Measurements from ENCODE around the gene SPINK8.
"Not testable (repeated sequence)": the region's sequence is repeated elsewhere in the genome, so short reads cannot be mapped to it uniquely, and the experiment has no call there.

Gene SPINK8

GRCh38 chr3:48338635-48339034 is 5.2 kb upstream of the SPINK8 start:
- ATAC-seq (ENCODE audit: insufficient read depth, low read depth) (no peak), DNase-seq (peak; percentile 9)
- Histone ChIP-seq H3K9me3 (ENCODE audit: insufficient read depth, low read length, severe bottlenecking) (no peaks in the 10 kb centered on the region), H3K27ac (ENCODE audit: low read length) (no peak overlapping the region), H3K4me2 (ENCODE audit: insufficient read depth, low read length) (no peak overlapping the region), H4K20me1 (ENCODE audit: insufficient read depth, low read length) (no peaks in the 10 kb centered on the region), H2AFZ (ENCODE audit: low read depth, low read length) (no peak overlapping the region), H3K4me1 (ENCODE audit: insufficient read depth, low read length) (no peaks in the 10 kb centered on the region), H3K27me3 (ENCODE audit: insufficient read depth, low read length, poor library complexity) (no peaks in the 10 kb centered on the region), H3K9ac (ENCODE audit: low read depth, low read length) (no peak overlapping the region), H3K4me3 (ENCODE audit: low read depth in 1 of 2, low read length in 2 of 2) (no peak overlapping the region), H3K79me2 (ENCODE audit: insufficient read depth, low read length) (no peaks in the 10 kb centered on the region), H3K36me3 (ENCODE audit: insufficient read depth, low read length) (no peaks in the 10 kb centered on the region)
- TF ChIP-seq EZH2 (IDR thresholded peaks at IDR 0.05; ENCODE audit: borderline replicate concordance, low read depth, low read length, severe bottlenecking) (no peak), CTCF (IDR thresholded peaks at IDR 0.05; ENCODE audit: borderline replicate concordance, extremely low read depth, low read length, poor library complexity, severe bottlenecking) (no peak)

GRCh38 chr3:48337536-48337935 is 4.1 kb upstream of the SPINK8 start:
- not testable (repeated sequence) for H3K4me3 ChIP-seq (ENCODE audit: low read depth in 1 of 2, low read length in 2 of 2); ATAC-seq (ENCODE audit: insufficient read depth, low read depth); H3K9me3 ChIP-seq (ENCODE audit: insufficient read depth, low read length, severe bottlenecking); H3K9ac ChIP-seq (ENCODE audit: low read depth, low read length); H3K27me3 ChIP-seq (ENCODE audit: insufficient read depth, low read length, poor library complexity); H3K4me1 ChIP-seq (ENCODE audit: insufficient read depth, low read length); H2AFZ ChIP-seq (ENCODE audit: low read depth, low read length); H3K79me2 ChIP-seq (ENCODE audit: insufficient read depth, low read length); H4K20me1 ChIP-seq (ENCODE audit: insufficient read depth, low read length); H3K4me2 ChIP-seq (ENCODE audit: insufficient read depth, low read length); H3K27ac ChIP-seq (ENCODE audit: low read length); DNase-seq; H3K36me3 ChIP-seq (ENCODE audit: insufficient read depth, low read length)

- H3K4me2 ChIP-seq (ENCODE audit: insufficient read depth, low read length); H3K27ac ChIP-seq (ENCODE audit: low read length); H3K4me1 ChIP-seq (ENCODE audit: insufficient read depth, low read length); H4K20me1 ChIP-seq (ENCODE audit: insufficient read depth, low read length); H3K27me3 ChIP-seq (ENCODE audit: insufficient read depth, low read length, poor library complexity); ATAC-seq (ENCODE audit: insufficient read depth, low read depth); H3K9me3 ChIP-seq (ENCODE audit: insufficient read depth, low read length, severe bottlenecking); H3K9ac ChIP-seq (ENCODE audit: low read depth, low read length); DNase-seq; H3K79me2 ChIP-seq (ENCODE audit: insufficient read depth, low read length); H2AFZ ChIP-seq (ENCODE audit: low read depth, low read length); H3K36me3 ChIP-seq (ENCODE audit: insufficient read depth, low read length); H3K4me3 ChIP-seq (ENCODE audit: low read depth in 1 of 2, low read length in 2 of 2): not testable (repeated sequence)
Measured at GRCh38 chr3:48335286-48335685, 1.8 kb upstream of the SPINK8 start.

- ATAC-seq (ENCODE audit: insufficient read depth, low read depth) (no peak), DNase-seq (no peak)
- H3K9me3 ChIP-seq (ENCODE audit: insufficient read depth, low read length, severe bottlenecking), result no peaks in the 10 kb centered on the region
- H3K27ac ChIP-seq (ENCODE audit: low read length), result no peak overlapping the region
- no peak overlapping the region for H3K4me3 ChIP-seq (ENCODE audit: low read depth in 1 of 2, low read length in 2 of 2)
- no peaks in the 10 kb centered on the region for H3K36me3 ChIP-seq (ENCODE audit: insufficient read depth, low read length)
- no peak overlapping the region for H3K4me2 ChIP-seq (ENCODE audit: insufficient read depth, low read length)
- TF ChIP-seq EZH2 (IDR thresholded peaks at IDR 0.05; ENCODE audit: borderline replicate concordance, low read depth, low read length, severe bottlenecking) (no peak), CTCF (IDR thresholded peaks at IDR 0.05; ENCODE audit: borderline replicate concordance, extremely low read depth, low read length, poor library complexity, severe bottlenecking) (no peak)
- H2AFZ ChIP-seq (ENCODE audit: low read depth, low read length), result no peak overlapping the region
- H3K9ac ChIP-seq (ENCODE audit: low read depth, low read length), result no peak overlapping the region
- H3K79me2 ChIP-seq (ENCODE audit: insufficient read depth, low read length), result no peaks in the 10 kb centered on the region
- peaks cover 5% of the 10 kb centered on the region for H3K27me3 ChIP-seq (ENCODE audit: insufficient read depth, low read length, poor library complexity)
- no peaks in the 10 kb centered on the region for H4K20me1 ChIP-seq (ENCODE audit: insufficient read depth, low read length)
- H3K4me1 ChIP-seq (ENCODE audit: insufficient read depth, low read length), result no peaks in the 10 kb centered on the region
Measured at GRCh38 chr3:48334605-48335004, 1.1 kb upstream of the SPINK8 start.

- H3K4me3 ChIP-seq (ENCODE audit: low read depth in 1 of 2, low read length in 2 of 2); H3K79me2 ChIP-seq (ENCODE audit: insufficient read depth, low read length); H3K4me2 ChIP-seq (ENCODE audit: insufficient read depth, low read length); H2AFZ ChIP-seq (ENCODE audit: low read depth, low read length); H3K4me1 ChIP-seq (ENCODE audit: insufficient read depth, low read length); H3K9me3 ChIP-seq (ENCODE audit: insufficient read depth, low read length, severe bottlenecking); ATAC-seq (ENCODE audit: insufficient read depth, low read depth); H3K9ac ChIP-seq (ENCODE audit: low read depth, low read length); H3K36me3 ChIP-seq (ENCODE audit: insufficient read depth, low read length); H4K20me1 ChIP-seq (ENCODE audit: insufficient read depth, low read length); DNase-seq; H3K27ac ChIP-seq (ENCODE audit: low read length): not testable (repeated sequence)
- peaks cover 19% of the 10 kb centered on the region for H3K27me3 ChIP-seq (ENCODE audit: insufficient read depth, low read length, poor library complexity)
Measured at GRCh38 chr3:48331706-48332435, 1.6 kb downstream of the SPINK8 start.
